GM12878 (cell line): ENCODE results near the gene CALD1.

Experiments
- BHLHE40 ChIP-seq, 2 experiments: fragments of 450-650 bp in 1 of 2; IDR thresholded peaks; 2 replicates each; pipeline ENCODE4 v1.6.1; 2011 to 2017; ENCODE audit warnings: low read depth in 2 of 2, borderline replicate concordance in 1 of 2, improper control_type of control experiment in 1 of 2, low read length in 1 of 2, mild to moderate bottlenecking in 1 of 2
- EP300 ChIP-seq, 2 experiments: fragments of 150-350 bp in 1 of 2; IDR thresholded peaks; 2 replicates each; pipeline ENCODE4 v1.6.1; 2011 to 2012; ENCODE audit warnings: low read depth in 2 of 2, low read length in 2 of 2, borderline replicate concordance in 1 of 2, improper control_type of control experiment in 1 of 2, inconsistent platforms in 1 of 2; ENCODE audit not compliant: control insufficient read depth in 1 of 2
- MEF2B ChIP-seq: fragments of 450-650 bp; IDR thresholded peaks from 2 replicates; pipeline ENCODE4 v1.6.1; 2018; ENCODE audit warnings: mild to moderate bottlenecking, moderate library complexity; ENCODE audit not compliant: partially characterized antibody, poor library complexity, severe bottlenecking
- NFXL1 ChIP-seq: fragments of 450-650 bp; IDR thresholded peaks from 2 replicates; pipeline ENCODE4 v1.6.1; 2017; ENCODE audit warnings: antibody characterized with exemption, mild to moderate bottlenecking, borderline replicate concordance
- TF ChIP-seq, protein P1 (sequence below), 3 experiments: IDR thresholded peaks in 2 of 3; conservative IDR thresholded peaks in 1 of 3; 2 replicates each; pipeline ENCODE4 v1.5.1; 2011; ENCODE audit warnings: low read depth in 3 of 3, low read length in 3 of 3, mild to moderate bottlenecking in 3 of 3, control low read depth in 2 of 3, moderate library complexity in 2 of 3, inconsistent platforms in 1 of 3, mixed read lengths in 1 of 3; ENCODE audit not compliant: control insufficient read depth in 2 of 3, insufficient read depth in 1 of 3; ENCODE audit errors: extremely low read depth in 1 of 3

GRCh38 chr7:134874407-134874806 is 95.0 kb downstream of the CALD1 start:
- TF ChIP-seq EP300 (IDR thresholded peaks at IDR 0.05; ENCODE audit: borderline replicate concordance in 1 of 2, control insufficient read depth in 1 of 2, low read depth in 2 of 2, low read length in 2 of 2) (no peak), BHLHE40 (IDR thresholded peaks at IDR 0.05; ENCODE audit: borderline replicate concordance in 1 of 2, low read depth in 2 of 2, low read length in 1 of 2) (no peak), MEF2B (no peak), NFXL1 (no peak)
- TF ChIP-seq, protein P1, sequence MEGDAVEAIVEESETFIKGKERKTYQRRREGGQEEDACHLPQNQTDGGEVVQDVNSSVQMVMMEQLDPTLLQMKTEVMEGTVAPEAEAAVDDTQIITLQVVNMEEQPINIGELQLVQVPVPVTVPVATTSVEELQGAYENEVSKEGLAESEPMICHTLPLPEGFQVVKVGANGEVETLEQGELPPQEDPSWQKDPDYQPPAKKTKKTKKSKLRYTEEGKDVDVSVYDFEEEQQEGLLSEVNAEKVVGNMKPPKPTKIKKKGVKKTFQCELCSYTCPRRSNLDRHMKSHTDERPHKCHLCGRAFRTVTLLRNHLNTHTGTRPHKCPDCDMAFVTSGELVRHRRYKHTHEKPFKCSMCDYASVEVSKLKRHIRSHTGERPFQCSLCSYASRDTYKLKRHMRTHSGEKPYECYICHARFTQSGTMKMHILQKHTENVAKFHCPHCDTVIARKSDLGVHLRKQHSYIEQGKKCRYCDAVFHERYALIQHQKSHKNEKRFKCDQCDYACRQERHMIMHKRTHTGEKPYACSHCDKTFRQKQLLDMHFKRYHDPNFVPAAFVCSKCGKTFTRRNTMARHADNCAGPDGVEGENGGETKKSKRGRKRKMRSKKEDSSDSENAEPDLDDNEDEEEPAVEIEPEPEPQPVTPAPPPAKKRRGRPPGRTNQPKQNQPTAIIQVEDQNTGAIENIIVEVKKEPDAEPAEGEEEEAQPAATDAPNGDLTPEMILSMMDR (IDR thresholded peaks at IDR 0.05 in 2 of 3, conservative IDR thresholded peaks at IDR 0.05 in 1 of 3; ENCODE audit: control insufficient read depth in 2 of 3, extremely low read depth in 1 of 3, insufficient read depth in 1 of 3, low read depth in 3 of 3, low read length in 3 of 3) = no peak
